Measurements from ENCODE around the gene FOXL3. TPM values are rescaled to one million over a fixed set of nuclear protein-coding genes. Genes with fewer than 3 reads are reported as not detected.

Gene FOXL3
- total RNA-seq, 4 donors from 2014 or later = not detected

DNA sequence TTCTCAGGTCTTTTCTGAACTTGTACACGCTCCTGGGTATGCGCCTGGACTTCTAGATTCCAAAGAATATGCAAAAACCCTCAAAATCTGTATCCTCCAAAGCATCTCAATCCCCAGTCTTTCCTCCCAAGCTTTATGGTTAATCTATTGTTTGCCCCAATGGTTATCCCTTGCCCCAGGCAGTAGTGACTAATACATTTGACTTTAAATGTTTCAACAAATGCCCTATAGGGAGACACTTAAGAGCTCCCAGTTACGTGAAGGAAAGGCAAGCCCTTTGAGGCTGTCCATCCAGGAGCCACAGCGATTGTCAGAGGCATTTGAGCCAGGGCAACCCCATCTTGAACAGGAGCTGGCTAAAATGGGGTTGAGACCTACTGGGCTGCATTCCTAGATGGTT lies 12.7 kb upstream of the FOXL3 start:
- TF ChIP-seq, protein P1, sequence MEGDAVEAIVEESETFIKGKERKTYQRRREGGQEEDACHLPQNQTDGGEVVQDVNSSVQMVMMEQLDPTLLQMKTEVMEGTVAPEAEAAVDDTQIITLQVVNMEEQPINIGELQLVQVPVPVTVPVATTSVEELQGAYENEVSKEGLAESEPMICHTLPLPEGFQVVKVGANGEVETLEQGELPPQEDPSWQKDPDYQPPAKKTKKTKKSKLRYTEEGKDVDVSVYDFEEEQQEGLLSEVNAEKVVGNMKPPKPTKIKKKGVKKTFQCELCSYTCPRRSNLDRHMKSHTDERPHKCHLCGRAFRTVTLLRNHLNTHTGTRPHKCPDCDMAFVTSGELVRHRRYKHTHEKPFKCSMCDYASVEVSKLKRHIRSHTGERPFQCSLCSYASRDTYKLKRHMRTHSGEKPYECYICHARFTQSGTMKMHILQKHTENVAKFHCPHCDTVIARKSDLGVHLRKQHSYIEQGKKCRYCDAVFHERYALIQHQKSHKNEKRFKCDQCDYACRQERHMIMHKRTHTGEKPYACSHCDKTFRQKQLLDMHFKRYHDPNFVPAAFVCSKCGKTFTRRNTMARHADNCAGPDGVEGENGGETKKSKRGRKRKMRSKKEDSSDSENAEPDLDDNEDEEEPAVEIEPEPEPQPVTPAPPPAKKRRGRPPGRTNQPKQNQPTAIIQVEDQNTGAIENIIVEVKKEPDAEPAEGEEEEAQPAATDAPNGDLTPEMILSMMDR (IDR thresholded peaks at IDR 0.05) = no peak
- ATAC-seq (ENCODE audit: low FRiP score) (no peak), DNase-seq (ENCODE audit: low spot score) (no peak)

DNA sequence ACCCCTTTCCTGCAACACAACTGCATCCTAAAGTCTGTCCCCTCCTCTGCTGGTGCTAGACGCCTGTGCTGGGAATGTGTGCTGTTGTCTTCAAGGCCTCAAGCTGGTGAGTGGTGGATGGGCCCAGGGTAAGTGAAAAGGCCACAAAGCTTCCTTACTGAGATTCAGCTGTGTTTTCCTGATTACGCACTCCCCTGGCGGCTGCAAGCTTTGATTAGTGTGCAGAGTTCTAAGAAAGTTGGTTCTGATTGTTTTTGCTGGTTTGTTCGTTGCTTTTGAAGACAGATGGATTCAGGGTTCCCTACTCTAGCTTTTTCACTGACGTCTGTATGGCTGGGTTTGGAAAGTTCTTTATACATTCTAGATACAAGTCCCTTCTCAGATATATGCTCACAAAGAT lies 11.9 kb upstream of the FOXL3 start:
- DNase-seq (ENCODE audit: low spot score) (no peak), ATAC-seq (ENCODE audit: low FRiP score) (no peak)
- TF ChIP-seq, protein P1 (IDR thresholded peaks at IDR 0.05) = no peak

DNA sequence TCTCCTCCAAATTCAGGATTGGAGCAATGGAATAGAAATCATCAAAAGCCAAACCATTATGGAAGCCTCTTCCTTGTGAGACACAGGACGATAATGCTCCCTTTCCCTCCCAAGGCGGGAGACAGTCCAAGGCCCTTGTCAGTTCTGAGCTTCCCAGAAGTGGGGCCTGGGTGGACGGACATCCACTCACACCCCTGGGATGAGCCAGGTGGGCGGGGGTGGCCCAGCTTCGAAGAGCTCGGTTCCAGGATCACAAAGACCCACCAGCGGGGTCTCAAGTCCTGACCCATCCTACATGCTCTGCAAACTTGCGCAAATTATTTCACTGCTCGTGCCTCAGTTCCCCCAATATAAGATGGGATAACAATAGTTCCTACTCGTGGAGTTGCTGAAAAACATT lies 10.1 kb upstream of the FOXL3 start:
- TF ChIP-seq, protein P1 (IDR thresholded peaks at IDR 0.05) = no peak
- DNase-seq (ENCODE audit: low spot score) (no peak), ATAC-seq (ENCODE audit: low FRiP score) (no peak)

DNA sequence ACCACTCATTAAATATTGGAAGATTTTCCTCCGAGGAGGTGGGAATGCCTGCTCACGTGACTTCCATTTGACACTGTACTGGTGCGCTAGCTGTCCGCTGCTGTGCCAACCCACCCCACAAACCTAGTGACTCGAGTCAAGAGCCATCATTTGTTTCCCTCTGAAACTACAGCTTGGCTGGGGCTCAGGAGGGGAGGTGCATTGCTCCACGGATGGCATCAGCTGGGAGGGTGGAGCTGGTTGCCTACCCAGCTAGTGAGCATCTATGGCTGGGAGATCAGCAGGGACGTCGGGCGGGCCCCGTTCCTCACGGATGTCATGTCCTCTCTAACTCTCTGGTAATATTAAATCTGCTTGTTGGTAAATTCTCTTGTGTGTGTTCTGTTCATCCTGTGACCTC lies 9.5 kb upstream of the FOXL3 start:
- ATAC-seq (ENCODE audit: low FRiP score) = no peak
- TF ChIP-seq, protein P1 (IDR thresholded peaks at IDR 0.05) = no peak
- no peak for DNase-seq (ENCODE audit: low spot score)

DNA sequence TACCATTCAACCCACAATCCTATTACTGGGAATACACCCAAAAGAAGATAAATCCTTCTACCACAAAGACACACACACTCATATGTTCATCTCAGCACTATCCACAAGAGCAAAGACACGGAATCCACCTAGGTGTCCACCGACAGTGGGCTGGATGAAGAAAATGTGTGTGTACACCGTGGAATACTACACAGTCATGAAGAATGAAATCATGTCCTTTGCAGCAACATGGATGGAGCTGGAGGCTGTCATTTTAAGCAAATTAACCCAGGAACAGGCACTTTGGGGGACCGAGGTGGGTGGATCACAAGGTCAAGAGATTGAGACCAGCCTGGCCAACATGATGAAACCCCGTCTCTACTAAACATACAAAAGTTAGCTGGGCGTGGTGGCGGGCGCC lies 8.3 kb upstream of the FOXL3 start:
- DNase-seq (ENCODE audit: low spot score) (no peak), ATAC-seq (ENCODE audit: low FRiP score) (no peak)
- TF ChIP-seq, protein P1 (IDR thresholded peaks at IDR 0.05) = no peak

DNA sequence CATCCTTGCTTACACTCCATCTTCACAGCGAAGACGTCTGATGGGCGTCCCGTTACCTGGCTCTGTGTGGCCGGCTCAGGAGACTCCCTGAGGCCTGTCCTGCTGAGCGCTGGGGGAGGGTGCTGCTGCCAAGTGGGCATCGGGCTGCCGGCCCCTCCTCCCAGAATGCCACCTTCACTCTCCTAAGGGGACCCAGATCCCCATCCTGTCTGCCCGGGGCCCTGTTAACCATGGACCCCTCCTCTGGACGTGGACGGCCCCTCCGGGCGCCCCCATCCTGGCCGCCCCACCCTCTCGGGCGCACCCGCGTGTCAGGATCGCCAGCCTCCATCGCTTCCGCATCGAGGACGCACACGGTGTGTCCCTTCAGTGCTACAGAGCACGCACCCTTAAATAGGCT lies 7.3 kb upstream of the FOXL3 start:
- TF ChIP-seq, protein P1 (IDR thresholded peaks at IDR 0.05) = no peak
- ATAC-seq (ENCODE audit: low FRiP score) (no peak), DNase-seq (ENCODE audit: low spot score) (no peak)

DNA sequence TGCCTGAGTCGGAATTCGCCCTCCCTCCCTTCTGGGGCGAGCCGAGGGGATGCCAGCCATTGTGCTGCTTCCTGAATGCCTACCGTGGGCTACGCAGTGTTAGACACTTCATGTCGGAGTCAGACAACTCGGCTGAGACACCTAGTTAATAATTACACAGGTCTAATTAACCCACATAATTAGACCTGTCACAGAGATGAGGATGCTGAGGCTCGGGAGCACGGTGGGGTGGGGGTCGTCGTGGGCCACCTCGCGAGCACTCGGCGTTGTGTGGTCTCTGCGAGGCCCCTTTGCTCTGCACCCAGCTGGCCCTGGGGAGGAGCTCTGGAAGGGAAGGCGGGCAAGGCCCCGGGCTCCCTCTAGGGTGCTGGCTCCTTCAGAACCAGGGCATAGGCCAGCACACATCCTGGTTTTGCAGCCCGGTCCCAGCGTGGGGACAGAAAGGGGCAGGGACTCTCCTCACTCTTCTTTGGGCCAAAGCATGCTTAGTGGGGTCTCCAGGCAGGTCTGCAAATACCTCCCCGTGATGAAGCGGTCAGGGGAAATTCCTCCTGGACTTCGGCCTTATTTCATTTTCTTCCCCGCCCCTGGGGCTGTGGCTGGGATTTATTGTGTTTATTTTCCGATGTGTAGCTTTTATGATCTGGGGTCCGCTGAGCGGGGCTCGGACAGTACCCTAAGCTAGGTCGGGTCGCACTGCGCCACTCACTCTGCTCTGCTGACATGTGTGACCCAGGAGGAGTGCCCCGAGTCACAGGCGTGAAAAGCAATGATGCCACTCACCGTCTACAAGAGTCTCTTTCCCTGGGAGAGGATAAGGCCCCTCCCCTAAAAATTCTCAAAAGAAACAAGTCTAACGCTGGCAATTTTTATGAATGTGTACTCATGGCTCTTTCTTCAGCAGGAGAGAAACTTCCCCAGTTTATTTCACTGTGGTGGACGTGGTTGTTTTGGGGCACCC lies 4.9 kb upstream of the FOXL3 start:
- DNase-seq (ENCODE audit: low spot score) (no peak), ATAC-seq (ENCODE audit: low FRiP score) (no peak)
- TF ChIP-seq, protein P1 (IDR thresholded peaks at IDR 0.05) = no peak
